ENCODE measurements around the gene LCP2. TPM values are rescaled to one million over a fixed set of nuclear protein-coding genes. Genes with fewer than 3 reads are reported as not detected.

Gene LCP2
- total RNA-seq, 1 experiment from 2014 or later: not detected

DNA sequence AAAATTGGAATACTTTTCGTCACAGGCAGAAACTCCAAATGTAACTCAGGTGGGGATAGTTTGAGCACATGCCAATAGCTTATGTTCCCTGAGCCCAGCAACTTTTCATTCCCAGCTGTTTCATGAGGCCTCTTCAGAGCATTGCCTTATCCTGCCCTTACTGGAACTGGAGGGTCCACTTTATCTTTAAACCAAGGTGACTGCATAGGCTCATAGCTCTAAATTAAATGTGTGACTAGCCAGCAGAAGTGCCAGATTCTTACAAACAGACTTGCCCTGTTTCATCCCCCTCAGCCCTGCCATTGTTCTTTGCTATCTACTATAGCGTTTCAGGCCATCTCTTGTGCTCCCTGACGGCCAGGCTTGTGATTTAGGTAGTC lies 8.1 kb upstream of the LCP2 start:
- no peak overlapping the region for H3K4me2 ChIP-seq (ENCODE audit: low read length)
- H3F3A ChIP-seq (ENCODE audit: low read length, unreplicated experiment): no peaks in the 10 kb centered on the region
- no peaks in the 10 kb centered on the region for H3K79me2 ChIP-seq (ENCODE audit: low read length)
- POLR2A ChIA-PET (ENCODE audit: unreplicated experiment): no interaction called here
- no peaks in the 10 kb centered on the region for H4K20me1 ChIP-seq (ENCODE audit: low read length)
- BruUV-seq (replicated peaks): no TSS peak
- no peaks in the 10 kb centered on the region for H3K9me2 ChIP-seq (replicated peaks; ENCODE audit: low read length)
- no peak overlapping the region for H3K27ac ChIP-seq (ENCODE audit: low read length)
- DNase-seq (no peak), ATAC-seq (no peak)
- no peaks in the 10 kb centered on the region for H3K4me1 ChIP-seq (ENCODE audit: insufficient read depth, low read length)
- H3K36me3 ChIP-seq (ENCODE audit: low read depth, low read length): no peaks in the 10 kb centered on the region
- H3K9me3 ChIP-seq (ENCODE audit: low read length): no peaks in the 10 kb centered on the region
- no peak overlapping the region for H3K9ac ChIP-seq (ENCODE audit: low read length)
- intact Hi-C loops (cut with micrococcal nuclease): no loop called here
- H3K27me3 ChIP-seq (ENCODE audit: low read length): peaks cover 8% of the 10 kb centered on the region; the same call in 1 of the 2 replicates
- no peak overlapping the region for H2AFZ ChIP-seq (ENCODE audit: low read length)
- CTCF ChIA-PET: no interaction called here
- no peak overlapping the region for H3K4me3 ChIP-seq (ENCODE audit: low read length)
- no peak for TF ChIP-seq EZH2 (IDR thresholded peaks at IDR 0.05; ENCODE audit: low read length, unreplicated experiment)

DNA sequence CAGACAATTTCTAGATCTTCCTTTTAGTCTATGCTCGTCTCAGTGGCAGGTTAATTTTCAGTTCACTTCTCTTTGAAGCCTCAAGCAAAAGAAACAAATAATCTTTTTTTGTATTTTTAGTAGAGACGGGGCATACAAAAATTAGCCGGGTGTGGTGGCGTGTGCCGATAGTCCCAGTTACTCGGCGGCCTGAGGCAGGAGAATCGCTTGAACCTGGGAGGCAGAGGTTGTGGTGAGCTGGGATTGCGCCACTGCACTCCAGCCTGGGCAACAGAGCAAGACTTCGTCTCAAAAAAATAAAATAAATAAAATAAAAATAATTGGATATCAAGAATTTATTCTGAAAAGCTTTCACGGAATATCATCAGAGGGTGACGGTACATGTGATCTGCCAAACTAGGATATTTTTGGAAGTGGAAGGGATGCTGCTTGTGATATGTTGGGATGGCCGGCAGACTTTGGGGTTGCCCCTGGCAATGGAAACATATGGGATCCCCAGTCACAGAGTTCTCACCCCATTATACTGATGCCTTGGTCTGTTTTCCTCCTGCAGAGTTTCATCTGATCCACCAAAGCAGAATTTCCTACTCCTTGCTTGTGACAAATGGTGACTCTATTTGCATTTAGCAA lies 7.6 kb upstream of the LCP2 start:
- H3K9ac ChIP-seq (ENCODE audit: low read length): no peak overlapping the region
- no peak overlapping the region for H3K4me2 ChIP-seq (ENCODE audit: low read length)
- H3K27ac ChIP-seq (ENCODE audit: low read length): no peak overlapping the region
- no peaks in the 10 kb centered on the region for H3K4me1 ChIP-seq (ENCODE audit: insufficient read depth, low read length)
- intact Hi-C loops (cut with micrococcal nuclease): no loop called here
- H3K9me2 ChIP-seq (replicated peaks; ENCODE audit: low read length): no peaks in the 10 kb centered on the region
- POLR2A ChIA-PET (ENCODE audit: unreplicated experiment): no interaction called here
- BruUV-seq (replicated peaks): no TSS peak
- no peak for DNase-seq
- no peak overlapping the region for H3K4me3 ChIP-seq (ENCODE audit: low read length)
- no peak overlapping the region for H2AFZ ChIP-seq (ENCODE audit: low read length)
- H3F3A ChIP-seq (ENCODE audit: low read length, unreplicated experiment): no peaks in the 10 kb centered on the region
- ATAC-seq: no peak
- H3K9me3 ChIP-seq (ENCODE audit: low read length): no peaks in the 10 kb centered on the region
- no peaks in the 10 kb centered on the region for H4K20me1 ChIP-seq (ENCODE audit: low read length)
- CTCF ChIA-PET: no interaction called here
- no peaks in the 10 kb centered on the region for H3K79me2 ChIP-seq (ENCODE audit: low read length)
- H3K27me3 ChIP-seq (ENCODE audit: low read length): peaks cover 9% of the 10 kb centered on the region
- no peaks in the 10 kb centered on the region for H3K36me3 ChIP-seq (ENCODE audit: low read depth, low read length)
- TF ChIP-seq, protein P1, sequence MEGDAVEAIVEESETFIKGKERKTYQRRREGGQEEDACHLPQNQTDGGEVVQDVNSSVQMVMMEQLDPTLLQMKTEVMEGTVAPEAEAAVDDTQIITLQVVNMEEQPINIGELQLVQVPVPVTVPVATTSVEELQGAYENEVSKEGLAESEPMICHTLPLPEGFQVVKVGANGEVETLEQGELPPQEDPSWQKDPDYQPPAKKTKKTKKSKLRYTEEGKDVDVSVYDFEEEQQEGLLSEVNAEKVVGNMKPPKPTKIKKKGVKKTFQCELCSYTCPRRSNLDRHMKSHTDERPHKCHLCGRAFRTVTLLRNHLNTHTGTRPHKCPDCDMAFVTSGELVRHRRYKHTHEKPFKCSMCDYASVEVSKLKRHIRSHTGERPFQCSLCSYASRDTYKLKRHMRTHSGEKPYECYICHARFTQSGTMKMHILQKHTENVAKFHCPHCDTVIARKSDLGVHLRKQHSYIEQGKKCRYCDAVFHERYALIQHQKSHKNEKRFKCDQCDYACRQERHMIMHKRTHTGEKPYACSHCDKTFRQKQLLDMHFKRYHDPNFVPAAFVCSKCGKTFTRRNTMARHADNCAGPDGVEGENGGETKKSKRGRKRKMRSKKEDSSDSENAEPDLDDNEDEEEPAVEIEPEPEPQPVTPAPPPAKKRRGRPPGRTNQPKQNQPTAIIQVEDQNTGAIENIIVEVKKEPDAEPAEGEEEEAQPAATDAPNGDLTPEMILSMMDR (conservative IDR thresholded peaks at IDR 0.05; ENCODE audit: low read depth, low read length): no peak
- TF ChIP-seq EZH2 (IDR thresholded peaks at IDR 0.05; ENCODE audit: low read length, unreplicated experiment): no peak
- TF ChIP-seq EZH2phosphoT487 (IDR thresholded peaks at IDR 0.05; ENCODE audit: borderline replicate concordance, low read length): no peak

DNA sequence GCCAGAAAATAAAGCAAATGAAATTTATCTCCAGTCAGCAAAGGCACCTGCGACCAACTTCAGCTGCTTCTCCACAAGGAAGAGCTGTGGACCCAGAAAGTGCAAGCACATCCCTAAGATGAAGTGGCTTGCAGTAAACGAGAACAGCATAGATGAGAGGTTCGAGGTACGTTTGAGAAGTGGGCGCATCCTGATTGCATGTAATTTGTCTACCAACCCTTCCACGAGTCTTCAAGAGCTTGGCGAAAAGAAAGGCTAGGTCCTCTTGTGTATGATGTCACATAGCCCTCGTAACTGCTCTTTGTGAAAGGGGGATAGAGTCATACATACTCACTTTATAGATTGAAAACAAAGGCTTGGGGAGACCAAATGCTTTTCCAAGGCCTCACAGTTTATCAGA lies 6.0 kb upstream of the LCP2 start:
- ChIA-PET POLR2A (ENCODE audit: unreplicated experiment) (no interaction called here), CTCF (no interaction called here)
- Histone ChIP-seq H3K4me3 (ENCODE audit: low read length) (no peak overlapping the region), H3K4me1 (ENCODE audit: insufficient read depth, low read length) (no peaks in the 10 kb centered on the region), H3K36me3 (ENCODE audit: low read depth, low read length) (no peaks in the 10 kb centered on the region), H3K79me2 (ENCODE audit: low read length) (no peaks in the 10 kb centered on the region), H3K9me3 (ENCODE audit: low read length) (no peaks in the 10 kb centered on the region), H3K27me3 (ENCODE audit: low read length) (peaks cover 15% of the 10 kb centered on the region), H3K9ac (ENCODE audit: low read length) (no peak overlapping the region), H3F3A (ENCODE audit: low read length, unreplicated experiment) (no peaks in the 10 kb centered on the region), H3K9me2 (replicated peaks; ENCODE audit: low read length) (no peaks in the 10 kb centered on the region), H2AFZ (ENCODE audit: low read length) (no peak overlapping the region), H3K4me2 (ENCODE audit: low read length) (no peak overlapping the region), H3K27ac (ENCODE audit: low read length) (no peak overlapping the region), H4K20me1 (ENCODE audit: low read length) (no peaks in the 10 kb centered on the region)
- intact Hi-C loops (cut with micrococcal nuclease): no loop called here
- DNase-seq: no peak
- no TSS peak for BruUV-seq (replicated peaks)
- TF ChIP-seq EZH2phosphoT487 (IDR thresholded peaks at IDR 0.05; ENCODE audit: borderline replicate concordance, low read length): no peak
- ATAC-seq: no peak
